Measurements from ENCODE around the gene AIPL1.

DNA sequence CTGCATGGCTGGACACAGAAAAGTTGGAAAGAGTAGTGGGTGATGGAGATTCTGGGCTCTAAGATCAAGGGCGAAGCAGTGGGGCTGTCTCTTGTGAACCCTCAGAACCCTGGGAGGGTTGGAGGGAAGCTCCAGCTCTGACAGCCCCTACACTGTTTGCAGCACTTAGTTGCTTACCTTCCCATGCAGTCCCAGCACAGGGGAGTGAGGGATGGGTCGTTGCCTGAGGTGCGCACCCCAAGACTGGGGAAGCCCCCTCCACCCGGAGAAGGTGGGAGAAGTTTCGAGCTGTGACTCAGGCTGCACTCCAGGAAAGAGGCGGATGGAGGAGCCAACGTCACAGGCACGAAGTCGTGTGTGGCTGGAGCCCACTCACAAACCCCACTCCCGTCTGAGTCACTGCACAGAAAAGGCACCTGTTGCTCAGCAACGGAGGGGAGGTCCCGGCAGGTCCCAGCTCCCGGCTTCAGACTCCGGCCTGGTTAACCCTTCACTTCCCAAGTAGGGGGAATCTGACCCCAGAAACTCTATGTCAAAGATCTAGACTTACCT lies 60.1 kb downstream of the AIPL1 start:
- TF ChIP-seq, protein P1, sequence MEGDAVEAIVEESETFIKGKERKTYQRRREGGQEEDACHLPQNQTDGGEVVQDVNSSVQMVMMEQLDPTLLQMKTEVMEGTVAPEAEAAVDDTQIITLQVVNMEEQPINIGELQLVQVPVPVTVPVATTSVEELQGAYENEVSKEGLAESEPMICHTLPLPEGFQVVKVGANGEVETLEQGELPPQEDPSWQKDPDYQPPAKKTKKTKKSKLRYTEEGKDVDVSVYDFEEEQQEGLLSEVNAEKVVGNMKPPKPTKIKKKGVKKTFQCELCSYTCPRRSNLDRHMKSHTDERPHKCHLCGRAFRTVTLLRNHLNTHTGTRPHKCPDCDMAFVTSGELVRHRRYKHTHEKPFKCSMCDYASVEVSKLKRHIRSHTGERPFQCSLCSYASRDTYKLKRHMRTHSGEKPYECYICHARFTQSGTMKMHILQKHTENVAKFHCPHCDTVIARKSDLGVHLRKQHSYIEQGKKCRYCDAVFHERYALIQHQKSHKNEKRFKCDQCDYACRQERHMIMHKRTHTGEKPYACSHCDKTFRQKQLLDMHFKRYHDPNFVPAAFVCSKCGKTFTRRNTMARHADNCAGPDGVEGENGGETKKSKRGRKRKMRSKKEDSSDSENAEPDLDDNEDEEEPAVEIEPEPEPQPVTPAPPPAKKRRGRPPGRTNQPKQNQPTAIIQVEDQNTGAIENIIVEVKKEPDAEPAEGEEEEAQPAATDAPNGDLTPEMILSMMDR (IDR thresholded peaks at IDR 0.05) = no peak
- TF ChIP-seq POLR2AphosphoS5 (IDR thresholded peaks at IDR 0.05; ENCODE audit: low read depth, low read length) = no peak
- TF ChIP-seq SIN3A (IDR thresholded peaks at IDR 0.05; ENCODE audit: borderline replicate concordance, insufficient read depth, low read depth, low read length) = no peak
- no peak for TF ChIP-seq TCF7L2 (IDR thresholded peaks at IDR 0.05; ENCODE audit: low read depth, low read length)
